ENCODE data around the gene PEG3. TPM values are rescaled to one million over a fixed set of nuclear protein-coding genes. Genes with fewer than 3 reads are reported as not detected.

PEG3 gene
- polyA plus RNA-seq, 5 donors = 21.4 to 41.3 (median 24.9) TPM

DNA sequence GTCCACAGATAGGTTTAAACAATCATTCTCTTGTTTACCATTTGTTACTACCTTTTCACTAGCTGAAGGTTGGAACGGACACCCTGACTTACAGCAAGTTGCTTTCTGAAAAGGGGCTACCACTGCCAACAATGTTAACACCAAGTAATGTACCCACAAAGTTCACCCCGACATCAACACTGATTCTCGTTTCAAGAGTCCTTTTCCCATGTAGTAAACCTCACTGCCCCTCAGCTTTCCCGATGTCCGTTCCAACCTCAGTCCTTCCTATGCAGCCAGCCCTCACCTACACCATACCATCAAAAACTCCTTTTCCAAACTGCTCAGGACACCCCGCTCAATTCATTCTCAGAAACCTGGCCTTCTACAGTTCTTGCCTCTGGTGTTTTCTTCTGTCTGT is 29.0 kb downstream of the PEG3 start:
- no peak for DNase-seq

DNA sequence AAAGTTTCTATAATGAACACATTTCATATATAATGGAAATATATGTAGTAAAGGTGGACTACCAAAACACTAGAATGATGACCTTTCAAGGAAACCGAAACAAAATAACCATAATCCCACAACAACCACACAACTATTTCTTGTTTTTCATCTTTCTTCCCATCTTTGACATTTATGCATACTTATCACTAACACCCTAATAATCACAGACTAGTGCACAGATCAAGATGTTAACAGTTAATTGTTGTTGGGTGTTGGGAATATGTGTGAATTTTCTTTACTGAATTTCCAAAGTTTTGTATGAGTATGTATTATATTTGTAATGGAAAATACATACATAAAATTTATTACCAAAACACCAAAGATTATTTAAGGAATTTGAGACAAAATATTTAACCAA is 30.3 kb downstream of the PEG3 start:
- no peak for DNase-seq

DNA sequence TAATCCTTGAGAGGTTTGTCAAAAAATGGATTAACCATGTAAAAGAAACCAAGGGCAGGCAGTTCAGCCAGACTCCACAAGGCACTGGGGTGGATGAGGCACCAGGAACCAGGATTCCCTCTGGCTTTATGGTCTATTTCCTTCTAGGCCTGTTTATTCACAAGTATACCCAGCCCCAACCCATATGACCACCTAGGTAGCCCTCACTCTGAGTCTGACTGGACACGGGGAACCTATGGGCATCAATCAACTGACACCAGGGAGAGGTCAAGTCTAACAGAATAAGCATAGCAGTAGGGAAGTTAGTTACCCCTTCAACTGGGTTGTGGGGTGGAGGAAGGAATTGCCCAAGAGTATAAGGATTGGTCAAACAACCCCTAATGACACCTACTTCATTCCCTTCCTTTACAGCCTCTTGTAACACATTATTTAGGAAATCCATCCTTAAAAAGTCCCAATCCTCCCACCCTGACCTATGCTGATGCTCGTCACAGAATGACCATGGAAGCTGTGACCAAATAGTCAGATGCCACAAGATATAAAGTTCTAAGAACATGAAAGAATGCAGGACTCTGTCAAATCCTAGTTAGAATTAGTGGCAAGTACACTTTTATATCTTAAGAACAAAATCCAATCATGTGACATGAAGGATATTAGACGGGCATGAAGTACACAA is 31.7 kb downstream of the PEG3 start:
- DNase-seq = no peak

DNA sequence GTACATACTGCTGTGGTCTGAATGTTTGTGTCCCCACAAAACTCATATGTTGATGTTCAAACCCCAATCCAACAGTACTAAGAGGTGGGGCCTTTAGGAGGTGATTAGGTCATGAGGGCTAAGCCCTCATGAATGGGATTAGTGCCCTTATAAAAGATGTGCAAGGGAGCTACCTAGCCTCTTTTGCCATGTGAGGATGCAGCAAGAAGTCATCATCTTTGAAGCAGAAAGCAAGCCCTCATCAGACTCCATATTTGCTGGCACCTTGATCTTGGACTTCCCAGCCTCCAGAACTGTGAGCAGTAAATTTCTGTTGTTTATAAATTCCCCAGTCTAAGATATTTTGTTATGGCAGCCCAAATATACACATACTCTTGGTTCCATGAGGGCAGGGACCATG is 33.9 kb downstream of the PEG3 start:
- no peak for DNase-seq

Other genes with a start within 250 kb of the PEG3 start
- gene ZNF71, start 245.4 kb downstream of the PEG3 start, polyA plus RNA-seq (ENCODE audit: insufficient read depth in 1 of 5, insufficient read length in 5 of 5, low replicate concordance in 1 of 5) = 1 to 10 TPM; 6.6 to 8.7 (median 8.3) TPM
- gene SMIM17, start 197.6 kb downstream of the PEG3 start, polyA plus RNA-seq (ENCODE audit: insufficient read depth in 1 of 5, insufficient read length in 5 of 5, low replicate concordance in 1 of 5) = 1 to 10 TPM; 1.8 to 4.8 (median 3.1) TPM
- gene ZNF835, start 169.0 kb downstream of the PEG3 start, polyA plus RNA-seq (ENCODE audit: insufficient read depth in 1 of 5, insufficient read length in 5 of 5, low replicate concordance in 1 of 5) = 1 to 10 TPM; 2.5 to 5.1 (median 4.2) TPM
- gene ZIM2, start within 50 bp of the PEG3 start, polyA plus RNA-seq (ENCODE audit: insufficient read depth in 1 of 5, insufficient read length in 5 of 5, low replicate concordance in 1 of 5) = 1 to 10 TPM in 4 of 5 donors, under 1 TPM in 1; 1.00 to 2.2 (median 1.6) TPM